NOMO-1 treated with dmso at 0.1 percent for 144 hours (cell line): ENCODE data around the gene LDLRAD4.

Source experiments
- DNase-seq: peaks from one replicate; lab custom pipeline; 2025; ENCODE audit not compliant: unreplicated experiment; lab: John Stamatoyannopoulos, UW

Gene LDLRAD4

GRCh38 chr18:13620818-13621445, 402.4 kb downstream of the LDLRAD4 start:
- no peak for DNase-seq

GRCh38 chr18:13621446-13621849, 402.9 kb downstream of the LDLRAD4 start:
- no peak for DNase-seq

GRCh38 chr18:13621886-13622619, 403.5 kb downstream of the LDLRAD4 start:
- no peak for DNase-seq

GRCh38 chr18:13622751-13623150, 404.2 kb downstream of the LDLRAD4 start:
- no peak for DNase-seq

GRCh38 chr18:13623348-13623747, 404.8 kb downstream of the LDLRAD4 start:
- DNase-seq, result no peak

- DNase-seq, result no peak
Measured at GRCh38 chr18:13623871-13624270, 405.3 kb downstream of the LDLRAD4 start.

GRCh38 chr18:13624563-13625237, 406.1 kb downstream of the LDLRAD4 start:
- no peak for DNase-seq

GRCh38 chr18:13625355-13625754, 406.8 kb downstream of the LDLRAD4 start:
- no peak for DNase-seq

GRCh38 chr18:13625843-13626543, 407.4 kb downstream of the LDLRAD4 start:
- DNase-seq, result no peak

GRCh38 chr18:13626544-13626908, 408.0 kb downstream of the LDLRAD4 start:
- no peak for DNase-seq

GRCh38 chr18:13627639-13628038, 409.1 kb downstream of the LDLRAD4 start:
- no peak for DNase-seq

- no peak for DNase-seq
Measured at GRCh38 chr18:13628211-13628610, 409.7 kb downstream of the LDLRAD4 start.

GRCh38 chr18:13629841-13630715, 411.5 kb downstream of the LDLRAD4 start:
- peak; percentile 52 for DNase-seq

- no peak for DNase-seq
Measured at GRCh38 chr18:13630716-13631268, 412.2 kb downstream of the LDLRAD4 start.

GRCh38 chr18:13633700-13634099, 415.1 kb downstream of the LDLRAD4 start:
- no peak for DNase-seq

- DNase-seq, result no peak
Measured at GRCh38 chr18:13635046-13635445, 416.5 kb downstream of the LDLRAD4 start.

- DNase-seq, result no peak
Measured at GRCh38 chr18:13638719-13639595, 420.4 kb downstream of the LDLRAD4 start.

- no peak for DNase-seq
Measured at GRCh38 chr18:13640266-13640860, 421.8 kb downstream of the LDLRAD4 start.
